ENCODE results near the gene SUN1. TPM values are rescaled to one million over a fixed set of nuclear protein-coding genes. Genes with fewer than 3 reads are reported as not detected.
"Not testable (repeated sequence)": the region's sequence is repeated elsewhere in the genome, so short reads cannot be mapped to it uniquely, and the experiment has no call there.

The SUN1 gene
- total RNA-seq, 2 experiments from 2014 or later: 69.5 to 69.9 TPM

- no peak for DNase-seq
- H3K36me3 Mint-ChIP-seq: no peaks in the 10 kb centered on the region
- no peaks in the 10 kb centered on the region for H3K9me3 Mint-ChIP-seq
- CTCF ChIA-PET: interaction anchor here (1.1 kb wide), 1 partner anchor 9 kb away, joined by 3 read pairs; no protein-coding TSS in a partner anchor
- intact Hi-C loops (cut with micrococcal nuclease): no loop called here
- H3K4me3 Mint-ChIP-seq: no peak overlapping the region
- no peak overlapping the region for H3K27ac Mint-ChIP-seq
- H3K27me3 Mint-ChIP-seq: no peaks in the 10 kb centered on the region
- H3K4me1 Mint-ChIP-seq (ENCODE audit: low read depth): peaks cover 29% of the 10 kb centered on the region
- POLR2A ChIA-PET: no interaction called here
Observed at GRCh38 chr7:918441-919113, 86.3 kb downstream of the SUN1 start.

GRCh38 chr7:919114-919442 lies 86.8 kb downstream of the SUN1 start:
- no peaks in the 10 kb centered on the region for H3K9me3 Mint-ChIP-seq
- no peaks in the 10 kb centered on the region for H3K27me3 Mint-ChIP-seq
- no peaks in the 10 kb centered on the region for H3K36me3 Mint-ChIP-seq
- ChIA-PET CTCF (no interaction called here), POLR2A (no interaction called here)
- no peak overlapping the region for H3K27ac Mint-ChIP-seq
- DNase-seq: no peak
- peaks cover 31% of the 10 kb centered on the region for H3K4me1 Mint-ChIP-seq (ENCODE audit: low read depth)
- intact Hi-C loops (cut with micrococcal nuclease): no loop called here
- no peak overlapping the region for H3K4me3 Mint-ChIP-seq

GRCh38 chr7:919924-920341 lies 87.7 kb downstream of the SUN1 start:
- no peaks in the 10 kb centered on the region for H3K27me3 Mint-ChIP-seq
- ChIA-PET CTCF (no interaction called here), POLR2A (no interaction called here)
- H3K4me1 Mint-ChIP-seq (ENCODE audit: low read depth): peaks cover 36% of the 10 kb centered on the region
- H3K27ac Mint-ChIP-seq: no peak overlapping the region
- DNase-seq: no peak
- no peaks in the 10 kb centered on the region for H3K36me3 Mint-ChIP-seq
- no peak overlapping the region for H3K4me3 Mint-ChIP-seq
- intact Hi-C loops (cut with micrococcal nuclease): loop anchor here (5.0 kb wide), 3 partner anchors 88 to 568 kb away; partner anchors contain the start of gene SUN1
- H3K9me3 Mint-ChIP-seq: no peaks in the 10 kb centered on the region

- DNase-seq: peak; percentile 43
- POLR2A ChIA-PET: interaction anchor here (3.0 kb wide), 1 partner anchor 54 kb away, joined by 19 read pairs; the partner anchor contains the start of gene COX19
- Mint-ChIP-seq H3K27ac (peak overlapping the region; percentile 30), H3K27me3 (no peaks in the 10 kb centered on the region), H3K9me3 (no peaks in the 10 kb centered on the region), H3K36me3 (no peaks in the 10 kb centered on the region), H3K4me3 (peak overlapping the region; percentile 29), H3K4me1 (ENCODE audit: low read depth) (peaks cover 37% of the 10 kb centered on the region)
- CTCF ChIA-PET: interaction anchor here (3.0 kb wide), 2 partner anchors 10 to 12 kb away, joined by 15 to 17 read pairs; no protein-coding TSS in a partner anchor
- intact Hi-C loops (cut with micrococcal nuclease): loop anchor here (5.0 kb wide), 3 partner anchors 88 to 568 kb away; partner anchors contain the start of gene SUN1
Observed at GRCh38 chr7:920351-921070, 88.2 kb downstream of the SUN1 start.

- H3K27ac Mint-ChIP-seq: peak overlapping the region; percentile 30
- H3K27me3 Mint-ChIP-seq: no peaks in the 10 kb centered on the region
- H3K36me3 Mint-ChIP-seq: no peaks in the 10 kb centered on the region
- DNase-seq: peak; percentile 8
- POLR2A ChIA-PET: interaction anchor here (3.0 kb wide), 1 partner anchor 54 kb away, joined by 19 read pairs; the partner anchor contains the start of gene COX19
- H3K4me3 Mint-ChIP-seq: peak overlapping the region; percentile 29
- CTCF ChIA-PET: interaction anchor here (0.8 to 3.0 kb wide), 3 partner anchors 9 to 13 kb away, joined by 3 to 17 read pairs (median 15); no protein-coding TSS in a partner anchor
- no peaks in the 10 kb centered on the region for H3K9me3 Mint-ChIP-seq
- intact Hi-C loops (cut with micrococcal nuclease): loop anchor here (5.0 kb wide), 3 partner anchors 89 to 569 kb away; partner anchors contain the start of gene SUN1
- H3K4me1 Mint-ChIP-seq (ENCODE audit: low read depth): peaks cover 39% of the 10 kb centered on the region
Observed at GRCh38 chr7:921071-921461, 88.8 kb downstream of the SUN1 start.

- intact Hi-C loops (cut with micrococcal nuclease): loop anchor here (1.0 to 5.0 kb wide), 4 partner anchors 9 to 569 kb away; partner anchors contain the start of gene SUN1
- H3K27me3 Mint-ChIP-seq: no peaks in the 10 kb centered on the region
- DNase-seq: peak; percentile 33
- ChIA-PET POLR2A (interaction anchor here (3.0 kb wide), 1 partner anchor 53 kb away, joined by 19 read pairs; the partner anchor contains the start of gene COX19), CTCF (interaction anchor here (0.8 to 3.0 kb wide), 3 partner anchors 9 to 14 kb away, joined by 3 to 17 read pairs (median 15); no protein-coding TSS in a partner anchor)
- H3K27ac Mint-ChIP-seq: peak overlapping the region; percentile 92
- H3K4me1 Mint-ChIP-seq (ENCODE audit: low read depth): peaks cover 39% of the 10 kb centered on the region
- peak overlapping the region; percentile 8 for H3K4me3 Mint-ChIP-seq
- no peaks in the 10 kb centered on the region for H3K9me3 Mint-ChIP-seq
- H3K36me3 Mint-ChIP-seq: no peaks in the 10 kb centered on the region
Observed at GRCh38 chr7:921581-922333, 89.5 kb downstream of the SUN1 start.

- POLR2A ChIA-PET: interaction anchor here (0.9 to 3.0 kb wide), 6 partner anchors 16 to 216 kb away, joined by 3 to 19 read pairs (median 6); partner anchors contain the start of genes COX19 and GET4
Observed at GRCh38 chr7:922334-923107, 90.2 kb downstream of the SUN1 start.

GRCh38 chr7:923108-924041 lies 91.1 kb downstream of the SUN1 start:
- H3K4me1 Mint-ChIP-seq (ENCODE audit: low read depth): peaks cover 39% of the 10 kb centered on the region
- ChIA-PET POLR2A (interaction anchor here (0.7 to 3.0 kb wide), 7 partner anchors 11 to 215 kb away, joined by 3 to 19 read pairs (median 5); partner anchors contain the start of genes COX19 and GET4), CTCF (interaction anchor here (1.0 to 3.0 kb wide), 5 partner anchors 13 to 180 kb away, joined by 3 to 17 read pairs (median 5); partner anchors contain the start of gene ADAP1)
- no peaks in the 10 kb centered on the region for H3K27me3 Mint-ChIP-seq
- intact Hi-C loops (cut with micrococcal nuclease): loop anchor here (1.0 to 5.0 kb wide), 5 partner anchors 18 to 571 kb away; partner anchors contain the start of genes GET4 and SUN1
- peak; percentile 98 for DNase-seq
- H3K36me3 Mint-ChIP-seq: no peaks in the 10 kb centered on the region
- H3K4me3 Mint-ChIP-seq: peak overlapping the region; percentile 71
- H3K27ac Mint-ChIP-seq: peak overlapping the region; percentile 92
- no peaks in the 10 kb centered on the region for H3K9me3 Mint-ChIP-seq

More at GRCh38 chr7:922334-923107, 90.2 kb downstream of the SUN1 start:
- Mint-ChIP-seq H3K4me1 (ENCODE audit: low read depth) (peaks cover 39% of the 10 kb centered on the region), H3K36me3 (no peaks in the 10 kb centered on the region), H3K9me3 (no peaks in the 10 kb centered on the region), H3K4me3 (peak overlapping the region; percentile 71), H3K27ac (peak overlapping the region; percentile 92), H3K27me3 (no peaks in the 10 kb centered on the region)
- CTCF ChIA-PET: interaction anchor here (1.0 to 3.0 kb wide), 5 partner anchors 12 to 181 kb away, joined by 3 to 17 read pairs (median 5); partner anchors contain the start of gene ADAP1
- DNase-seq: peak; percentile 57
- intact Hi-C loops (cut with micrococcal nuclease): loop anchor here (1.0 to 5.0 kb wide), 6 partner anchors 8 to 570 kb away; partner anchors contain the start of genes GET4 and SUN1

GRCh38 chr7:924042-924441 lies 91.8 kb downstream of the SUN1 start:
- ChIA-PET CTCF (interaction anchor here (1.3 to 1.4 kb wide), 2 partner anchors 162 to 179 kb away, joined by 4 to 5 read pairs; no protein-coding TSS in a partner anchor), POLR2A (interaction anchor here (1.2 to 3.0 kb wide), 3 partner anchors 48 to 321 kb away, joined by 3 to 19 read pairs (median 6); partner anchors contain the start of genes COX19 and GET4)
- not testable (repeated sequence) for H3K27ac Mint-ChIP-seq, H3K4me3 Mint-ChIP-seq, H3K27me3 Mint-ChIP-seq, H3K36me3 Mint-ChIP-seq, H3K9me3 Mint-ChIP-seq
- DNase-seq: peak; percentile 8
- H3K4me1 Mint-ChIP-seq (ENCODE audit: low read depth): peaks cover 43% of the 10 kb centered on the region
- intact Hi-C loops (cut with micrococcal nuclease): loop anchor here (5.0 kb wide), 3 partner anchors 92 to 572 kb away; partner anchors contain the start of gene SUN1
